Epidermal melanocyte (primary cell): Measurements from ENCODE around the gene UBASH3A.
"Not testable (repeated sequence)": the region's sequence is repeated elsewhere in the genome, so short reads cannot be mapped to it uniquely, and the experiment has no call there.

Source experiments
- DNase-seq: peaks from one replicate; pipeline ENCODE4 v3.0.0; 2011; ENCODE audit warnings: low spot score; ENCODE audit not compliant: insufficient read length

UBASH3A gene

GRCh38 chr21:42467140-42467983 lies 63.7 kb downstream of the UBASH3A start:
- no peak for DNase-seq

- no peak for DNase-seq
These were observed 64.9 kb downstream of the UBASH3A start for GRCh38 chr21:42468491-42469131.

GRCh38 chr21:42469272-42469671 lies 65.6 kb downstream of the UBASH3A start:
- DNase-seq: no peak

- not testable (repeated sequence) for DNase-seq
These were observed 66.0 kb downstream of the UBASH3A start for GRCh38 chr21:42469726-42470125.

- no peak for DNase-seq
These were observed 67.5 kb downstream of the UBASH3A start for GRCh38 chr21:42471206-42471605.

GRCh38 chr21:42471716-42472330 lies 68.1 kb downstream of the UBASH3A start:
- DNase-seq: no peak

GRCh38 chr21:42472521-42472920 lies 68.8 kb downstream of the UBASH3A start:
- DNase-seq: no peak

GRCh38 chr21:42473498-42474042 lies 69.9 kb downstream of the UBASH3A start:
- DNase-seq: no peak

- DNase-seq: no peak
These were observed 70.5 kb downstream of the UBASH3A start for GRCh38 chr21:42474043-42474831.

- no peak for DNase-seq
These were observed 71.3 kb downstream of the UBASH3A start for GRCh38 chr21:42475036-42475435.

- no peak for DNase-seq
These were observed 72.1 kb downstream of the UBASH3A start for GRCh38 chr21:42475526-42476387.

- no peak for DNase-seq
These were observed 73.0 kb downstream of the UBASH3A start for GRCh38 chr21:42476388-42477331.

- no peak for DNase-seq
These were observed 74.8 kb downstream of the UBASH3A start for GRCh38 chr21:42478504-42478903.

- DNase-seq: no peak
These were observed 75.9 kb downstream of the UBASH3A start for GRCh38 chr21:42479582-42479981.

- no peak for DNase-seq
These were observed 77.0 kb downstream of the UBASH3A start for GRCh38 chr21:42480736-42481135.

- no peak for DNase-seq
These were observed 77.5 kb downstream of the UBASH3A start for GRCh38 chr21:42481169-42481568.

- no peak for DNase-seq
These were observed 81.3 kb downstream of the UBASH3A start for GRCh38 chr21:42484966-42485365.

GRCh38 chr21:42486072-42486471 lies 82.4 kb downstream of the UBASH3A start:
- no peak for DNase-seq

- no peak for DNase-seq
These were observed 82.8 kb downstream of the UBASH3A start for GRCh38 chr21:42486531-42486930.
